HG03039 (cell line): ENCODE data around the gene KAZN.

Experiments used
- ATAC-seq: cut with Tn5 transposase; IDR thresholded peaks from one replicate; pipeline ENCODE4 v1.9.1; 2021; ENCODE audit warnings: mild to moderate bottlenecking, moderate library complexity; ENCODE audit not compliant: unreplicated experiment

Gene KAZN

GRCh38 chr1:14639291-14640050, 41.0 kb downstream of the KAZN start:
- ATAC-seq: no peak

- no peak for ATAC-seq
These were observed 44.2 kb downstream of the KAZN start for GRCh38 chr1:14642712-14643111.

GRCh38 chr1:14646973-14647372, 48.5 kb downstream of the KAZN start:
- no peak for ATAC-seq

GRCh38 chr1:14647777-14648176, 49.3 kb downstream of the KAZN start:
- no peak for ATAC-seq

DNA sequence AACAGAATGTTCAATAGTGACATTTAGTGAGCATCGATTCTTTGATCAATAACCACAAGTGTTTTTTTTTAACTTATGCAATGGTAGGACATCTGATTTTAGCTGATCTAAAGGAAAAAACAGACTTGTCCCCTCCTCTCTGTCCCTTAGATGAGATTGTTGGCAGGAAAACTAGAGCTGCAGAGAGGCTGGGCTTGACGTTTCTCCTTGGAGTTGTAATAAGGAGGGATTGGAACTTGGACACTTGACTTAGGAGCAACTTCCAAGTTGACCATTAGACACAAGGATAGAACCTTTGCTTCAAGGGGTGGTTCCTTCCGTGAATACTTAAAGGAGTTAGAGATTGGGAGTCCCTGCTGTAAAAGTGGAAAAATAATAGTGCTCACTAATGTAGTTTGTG, 49.9 kb downstream of the KAZN start:
- ATAC-seq: no peak

DNA sequence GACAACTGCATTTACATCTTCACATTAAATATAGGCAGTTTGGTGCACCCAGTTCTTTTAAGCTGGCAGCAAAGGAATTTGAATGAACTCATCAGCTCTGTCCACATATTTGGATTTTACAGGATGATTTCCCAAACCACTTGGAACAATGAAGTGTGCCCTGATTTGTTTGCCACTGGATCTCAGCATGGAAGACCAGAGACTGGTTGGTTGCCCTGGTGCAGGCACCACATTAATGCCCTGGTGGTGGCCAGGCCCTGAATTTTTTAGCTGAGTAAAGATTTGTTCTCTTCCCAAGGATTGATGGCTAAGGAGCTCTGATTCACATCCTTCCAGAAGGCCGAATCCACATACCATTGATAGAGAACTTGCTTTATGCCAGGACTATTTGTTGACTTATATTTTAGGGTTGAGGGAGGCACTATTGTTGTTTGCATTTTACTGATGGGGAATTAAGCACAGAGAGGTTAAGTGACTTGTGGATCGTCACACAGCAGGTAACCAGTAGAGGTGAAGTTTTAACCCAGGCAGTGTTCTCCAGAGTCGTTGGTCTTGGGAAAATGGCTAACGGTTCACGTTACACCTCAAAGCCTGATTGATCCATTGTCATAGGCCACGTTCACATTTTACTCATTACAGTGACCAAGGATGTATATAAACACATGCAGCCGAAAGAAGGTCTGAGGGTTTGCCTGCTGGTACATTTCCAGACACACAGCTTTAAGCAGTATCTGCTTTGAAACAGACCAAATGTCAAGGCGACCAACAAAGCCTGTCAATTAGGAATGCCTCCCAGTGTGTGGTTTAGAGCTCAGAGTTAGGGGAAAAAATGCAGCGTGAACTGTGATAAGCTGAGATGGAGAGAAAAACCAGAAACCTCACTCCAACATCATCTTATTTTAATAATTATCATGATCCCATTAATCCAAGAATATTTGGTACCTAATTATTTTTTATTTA, 50.7 kb downstream of the KAZN start:
- ATAC-seq: no peak

DNA sequence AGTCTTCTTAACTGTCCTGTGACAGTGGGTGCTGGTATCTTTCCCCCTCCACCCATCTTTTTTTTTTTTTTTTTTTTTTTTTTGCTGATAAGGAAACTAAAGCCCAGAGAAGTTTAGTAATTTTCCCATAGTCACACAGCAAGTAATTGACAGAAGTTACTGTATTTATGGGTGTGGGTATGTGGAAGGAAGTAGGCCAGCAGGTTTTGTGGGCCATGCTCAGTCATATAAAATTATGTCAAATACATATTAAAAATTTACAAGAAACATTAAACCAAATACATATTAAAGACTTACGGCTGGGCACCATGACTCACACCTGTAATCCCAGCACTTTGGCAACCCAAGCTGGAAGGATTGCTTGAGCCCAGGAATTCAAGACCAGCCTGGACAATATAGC, 51.5 kb downstream of the KAZN start:
- no peak for ATAC-seq

- no peak for ATAC-seq
These were observed 52.5 kb downstream of the KAZN start for GRCh38 chr1:14650951-14651350.

GRCh38 chr1:14652840-14653239, 54.4 kb downstream of the KAZN start:
- no peak for ATAC-seq

DNA sequence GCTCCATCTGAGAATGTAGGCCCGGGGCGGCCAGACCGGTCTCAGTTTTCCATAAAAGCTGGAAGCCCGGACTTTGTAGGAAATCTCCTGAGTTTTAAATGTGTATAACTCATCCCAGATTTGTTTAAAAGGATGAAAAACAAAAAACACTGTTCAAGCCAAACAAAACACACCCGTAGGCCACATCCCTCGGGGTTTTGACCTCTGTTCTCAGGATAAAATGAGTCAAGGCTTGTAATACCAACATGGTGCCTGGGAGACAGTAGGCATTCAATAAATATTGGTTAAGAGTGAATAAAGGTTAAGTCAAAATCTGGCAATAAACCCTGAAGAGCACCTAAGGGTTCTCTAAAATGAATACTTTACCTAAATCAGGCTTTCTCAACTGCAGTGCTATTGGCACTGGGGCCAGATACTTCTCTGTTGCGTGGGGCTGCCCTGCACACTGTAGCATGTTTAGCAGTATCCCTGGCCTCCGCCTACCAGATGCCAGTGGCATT, 55.0 kb downstream of the KAZN start:
- ATAC-seq: no peak

DNA sequence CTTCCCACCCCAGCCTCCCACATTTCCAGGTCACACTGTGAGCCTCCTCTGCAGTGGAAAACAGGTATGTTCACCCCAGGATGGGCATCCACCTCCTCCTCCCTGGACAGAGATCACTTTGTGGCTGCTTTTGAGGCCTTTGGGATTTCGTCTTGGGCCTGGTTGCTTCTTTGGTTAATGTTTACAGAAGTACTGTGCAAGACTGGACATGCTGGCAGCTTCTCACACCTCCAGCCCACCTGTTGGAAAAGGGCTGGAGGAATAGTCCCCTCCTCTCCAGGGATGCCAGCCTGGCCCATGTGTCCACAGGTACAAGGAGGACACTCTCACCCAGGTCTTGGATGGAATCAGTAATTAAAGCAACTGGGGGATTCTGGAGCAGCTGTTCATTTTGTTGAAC, 56.1 kb downstream of the KAZN start:
- no peak for ATAC-seq

GRCh38 chr1:14655385-14655784, 56.9 kb downstream of the KAZN start:
- no peak for ATAC-seq

DNA sequence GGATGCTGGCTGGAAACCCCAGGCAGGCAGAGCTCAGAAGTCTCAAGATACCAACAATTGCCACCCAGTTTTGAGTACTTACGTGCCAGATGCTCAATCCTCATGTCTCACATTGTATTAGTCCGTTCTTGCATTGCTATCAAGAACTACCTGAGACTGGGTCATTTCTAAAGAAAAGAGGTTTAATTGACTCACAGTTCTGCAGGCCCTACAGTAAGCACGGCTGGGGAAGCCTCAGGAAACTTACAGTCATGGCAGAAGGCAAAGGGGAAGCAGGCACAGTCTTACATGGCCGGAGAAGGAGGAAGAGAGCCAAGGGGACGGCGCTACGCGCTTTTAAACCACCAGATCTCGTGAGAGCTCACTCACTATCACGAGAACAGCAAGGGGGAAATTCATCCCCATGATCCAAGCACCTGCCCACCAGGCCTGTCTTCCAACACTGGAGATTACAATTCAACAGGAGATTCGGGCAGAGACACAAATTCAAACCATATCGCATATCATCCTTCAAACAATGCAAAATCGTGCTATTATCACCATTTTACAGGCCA, 58.0 kb downstream of the KAZN start:
- ATAC-seq: no peak

GRCh38 chr1:14658642-14659041, 60.2 kb downstream of the KAZN start:
- no peak for ATAC-seq

DNA sequence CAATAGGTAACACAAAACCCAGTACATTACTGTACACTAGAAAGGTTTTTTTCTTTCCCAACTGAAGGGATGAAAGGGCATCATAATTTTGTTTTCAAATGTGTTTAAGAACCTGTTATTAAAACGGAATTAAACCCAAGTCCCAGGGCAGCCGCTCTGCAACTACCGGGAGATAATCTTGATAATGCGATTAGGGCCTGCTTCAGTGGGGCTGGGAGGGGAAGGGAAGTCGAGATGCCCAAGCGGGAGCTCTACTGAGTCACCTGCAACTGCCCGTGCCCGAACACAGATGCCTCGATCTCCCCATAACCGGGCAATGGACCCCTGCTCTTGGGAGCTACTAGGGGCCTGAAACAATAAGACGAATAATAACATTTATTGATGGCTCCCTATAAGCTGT, 61.4 kb downstream of the KAZN start:
- ATAC-seq: no peak

GRCh38 chr1:14660801-14661200, 62.3 kb downstream of the KAZN start:
- ATAC-seq: no peak

DNA sequence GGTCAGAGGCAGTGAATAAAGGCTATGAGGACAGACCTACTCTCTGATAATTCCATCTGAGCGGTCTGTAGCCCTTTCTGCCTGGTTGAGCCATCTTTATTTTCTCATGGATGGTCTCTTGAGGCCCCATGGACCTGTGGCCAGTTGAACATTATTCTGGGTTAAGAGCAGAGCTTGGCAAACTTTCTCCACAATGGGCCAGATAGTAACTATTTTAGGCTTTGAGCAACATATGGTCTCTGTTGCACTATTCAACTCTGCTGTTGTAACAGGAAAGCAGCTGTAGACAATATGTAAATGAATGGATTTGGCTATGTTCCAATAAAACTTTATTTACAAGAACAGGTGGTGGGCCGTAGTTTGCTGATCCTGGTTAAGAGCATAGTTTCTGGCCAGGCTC, 62.7 kb downstream of the KAZN start:
- ATAC-seq: no peak

DNA sequence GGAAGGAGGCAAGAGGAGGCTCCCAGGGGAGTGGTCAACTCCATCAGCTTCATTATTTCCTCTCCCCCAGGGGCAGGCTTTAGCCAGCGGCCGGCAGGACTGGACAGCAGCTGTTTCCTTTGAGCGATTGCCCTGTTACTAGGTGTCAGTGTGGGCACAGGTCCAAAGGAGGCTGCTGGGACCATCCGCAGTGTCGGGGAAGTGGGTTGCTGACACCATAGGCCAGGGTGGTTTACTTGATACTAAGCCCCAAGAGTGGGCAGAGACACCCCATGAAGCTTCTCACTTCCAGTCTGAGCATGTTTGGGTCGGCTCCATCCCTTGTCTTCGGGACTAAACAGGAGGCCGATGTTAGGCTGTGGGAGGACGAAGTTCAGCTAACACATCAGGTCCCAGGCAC, 63.6 kb downstream of the KAZN start:
- ATAC-seq: no peak

DNA sequence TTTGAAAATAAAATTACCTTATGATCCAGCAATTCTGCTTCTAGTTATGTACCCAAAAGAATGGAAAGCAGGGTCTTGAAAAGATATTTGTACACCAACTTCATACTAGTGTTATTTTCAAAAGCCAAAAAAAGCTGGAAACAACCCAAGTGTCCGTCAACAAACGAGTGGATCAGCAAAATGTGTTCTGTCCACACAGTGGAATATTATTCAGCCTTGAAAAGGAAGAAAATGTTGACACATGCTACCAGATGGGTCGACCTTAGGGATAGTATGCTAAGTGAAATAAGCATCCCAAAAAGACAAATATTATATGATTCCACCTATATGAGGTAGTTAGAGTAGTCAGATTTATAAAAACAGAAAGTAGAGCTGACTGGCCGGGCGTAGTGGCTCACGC, 65.3 kb downstream of the KAZN start:
- ATAC-seq: no peak

- no peak for ATAC-seq
These were observed 67.9 kb downstream of the KAZN start for GRCh38 chr1:14666373-14666772.

- ATAC-seq: no peak
These were observed 68.6 kb downstream of the KAZN start for GRCh38 chr1:14666962-14667650.
